Thyroid gland (tissue), 4 donors: ENCODE results near the gene CEP55. TPM values are rescaled to one million over a fixed set of nuclear protein-coding genes. Genes with fewer than 3 reads are reported as not detected.

Source experiments
- DNase-seq, 2 donors: peaks; one replicate each; pipeline ENCODE4 v3.0.0-alpha.2; 2019
- H3K27ac ChIP-seq, 3 donors: fragments of 200-600 bp; sonication (generic); 1 replicate in 2 of 3; 2 replicates in 1 of 3; pipeline ENCODE4 v1.5.1; 2016 to 2019; ENCODE audit warnings: mild to moderate bottlenecking in 1 of 3, moderate library complexity in 1 of 3
- H3K27me3 ChIP-seq: fragments of 200-600 bp; sonication (generic); one replicate; pipeline ENCODE4 v1.5.1; 2019
- H3K36me3 ChIP-seq, 2 donors: fragments of 200-600 bp; sonication (generic); one replicate each; pipeline ENCODE4 v1.5.1; 2016 to 2019
- H3K4me1 ChIP-seq, 2 donors: fragments of 200-600 bp; sonication (generic); one replicate each; pipeline ENCODE4 v1.5.1; 2017 to 2019
- H3K4me3 ChIP-seq, 3 donors: fragments of 200-600 bp; sonication (generic); replicated peaks in 1 of 3; 1 replicate in 2 of 3; 2 replicates in 1 of 3; pipeline ENCODE4 v1.5.1; 2016; ENCODE audit warnings: mild to moderate bottlenecking in 1 of 3
- H3K9me3 ChIP-seq: fragments of 200-600 bp; sonication (generic); one replicate; pipeline ENCODE4 v1.5.1; 2017
- POLR2A ChIP-seq, 2 donors: fragments of 450-650 bp; IDR thresholded peaks; one replicate each; pipeline ENCODE4 v1.6.1; 2017; ENCODE audit warnings: antibody characterized with exemption in 2 of 2, mild to moderate bottlenecking in 2 of 2, moderate library complexity in 1 of 2
- WGBS, 2 donors: methylation state at CpG; one replicate each; pipeline ENCODE4 v1.1.5; 2017; 5-methylcytosine and 5-hydroxymethylcytosine counted together
- intact Hi-C: fragments of 100-400 bp; cut with DNase I; formaldehyde crosslinking; loops from one replicate; pipeline ENCODE4 v1.15.1; 2023
- total RNA-seq, 4 donors: library from RNA; depleted of rRNA; stranded (reverse); fragments of >200 nt; gene quantifications; one replicate each; pipeline ENCODE4 v1.2.3, GENCODE V29; 2016
- TF ChIP-seq, protein P1 (sequence below), 6 experiments: fragments of 200-600 bp in 3 of 6; fragments of 450-650 bp in 3 of 6; sonication (generic) in 3 of 6; IDR thresholded peaks; one replicate each; pipeline ENCODE4 v1.5.1; 2016 to 2019; ENCODE audit warnings: antibody characterized with exemption in 6 of 6, mild to moderate bottlenecking in 2 of 6, inconsistent platforms in 1 of 6, moderate library complexity in 1 of 6

Gene CEP55
- total RNA-seq, 4 donors from 2014 or later = 0.11 to 2.1 (median 1.0) TPM; not detected in 1

DNA sequence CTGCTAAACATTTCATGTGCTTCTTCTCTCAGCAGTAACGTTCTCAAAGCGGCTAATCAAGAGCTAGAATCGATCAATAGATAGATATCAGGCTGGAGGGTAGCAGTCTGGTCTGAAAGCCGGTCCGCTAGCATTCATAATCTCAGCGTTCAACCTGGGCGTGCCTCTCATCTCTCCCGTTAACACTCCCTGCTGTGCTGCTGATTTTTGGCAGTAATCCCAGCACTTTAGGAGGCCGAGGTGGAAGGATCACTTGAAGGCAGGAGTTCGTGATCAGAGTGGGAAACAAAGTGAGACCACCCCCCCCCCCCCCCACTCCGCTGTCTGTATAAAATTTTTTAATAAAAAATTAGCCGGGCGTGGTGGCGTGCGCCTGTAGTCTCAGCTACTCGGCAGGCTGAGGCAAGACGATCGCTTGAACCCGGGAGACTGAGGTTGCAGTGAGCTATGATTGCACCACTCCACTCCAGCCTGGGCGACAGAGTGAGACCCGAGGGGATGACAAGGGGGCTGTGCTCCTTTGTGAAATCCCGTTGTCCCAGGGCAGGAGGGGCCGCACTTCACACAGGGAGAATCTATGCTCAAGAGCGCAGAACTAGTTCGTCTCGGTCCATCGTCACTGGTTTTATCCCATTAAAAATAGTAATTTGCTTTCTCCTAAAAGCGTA, 624 bp upstream of the CEP55 start:
- Histone ChIP-seq H3K4me1 (peaks cover 0 to 4% of the 10 kb centered on the region in 2 donors), H3K9me3 (no peaks in the 10 kb centered on the region), H3K27ac (peak overlapping the region in 2 of 3 donors; percentile 46 to 60), H3K27me3 (no peaks in the 10 kb centered on the region), H3K36me3 (no peaks in the 10 kb centered on the region), H3K4me3 (peak overlapping the region in 2 of 3 donors; percentile 26 to 50)
- WGBS, 2 donors = 1% methylated on average over 23 to 28 of the region's 28 CpGs
- TF ChIP-seq, protein P1, sequence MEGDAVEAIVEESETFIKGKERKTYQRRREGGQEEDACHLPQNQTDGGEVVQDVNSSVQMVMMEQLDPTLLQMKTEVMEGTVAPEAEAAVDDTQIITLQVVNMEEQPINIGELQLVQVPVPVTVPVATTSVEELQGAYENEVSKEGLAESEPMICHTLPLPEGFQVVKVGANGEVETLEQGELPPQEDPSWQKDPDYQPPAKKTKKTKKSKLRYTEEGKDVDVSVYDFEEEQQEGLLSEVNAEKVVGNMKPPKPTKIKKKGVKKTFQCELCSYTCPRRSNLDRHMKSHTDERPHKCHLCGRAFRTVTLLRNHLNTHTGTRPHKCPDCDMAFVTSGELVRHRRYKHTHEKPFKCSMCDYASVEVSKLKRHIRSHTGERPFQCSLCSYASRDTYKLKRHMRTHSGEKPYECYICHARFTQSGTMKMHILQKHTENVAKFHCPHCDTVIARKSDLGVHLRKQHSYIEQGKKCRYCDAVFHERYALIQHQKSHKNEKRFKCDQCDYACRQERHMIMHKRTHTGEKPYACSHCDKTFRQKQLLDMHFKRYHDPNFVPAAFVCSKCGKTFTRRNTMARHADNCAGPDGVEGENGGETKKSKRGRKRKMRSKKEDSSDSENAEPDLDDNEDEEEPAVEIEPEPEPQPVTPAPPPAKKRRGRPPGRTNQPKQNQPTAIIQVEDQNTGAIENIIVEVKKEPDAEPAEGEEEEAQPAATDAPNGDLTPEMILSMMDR (IDR thresholded peaks at IDR 0.05) = no peak
- no peak for TF ChIP-seq POLR2A (IDR thresholded peaks at IDR 0.05)
- DNase-seq = peak; percentile 21 to 45
- intact Hi-C loops = no loop called here

DNA sequence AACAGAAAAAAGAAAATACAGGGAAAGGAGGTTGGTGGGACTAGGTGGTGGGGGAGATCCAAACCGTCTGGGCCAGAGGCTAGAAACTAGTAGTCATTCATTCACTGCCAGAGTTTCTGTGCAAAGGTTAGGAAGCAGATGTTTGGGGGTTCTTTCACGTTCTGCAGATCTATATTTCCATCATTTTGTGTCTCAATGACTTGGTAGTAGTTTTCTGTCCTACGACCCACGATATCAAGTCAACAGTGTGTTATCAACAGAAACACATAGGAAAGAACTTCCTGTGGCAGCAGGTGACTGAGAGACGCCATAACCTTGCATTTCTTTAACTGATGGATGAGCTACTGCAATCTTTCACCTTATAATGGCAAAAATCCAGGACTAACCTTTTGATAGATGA, 1.8 kb downstream of the CEP55 start:
- peaks cover 0 to 4% of the 10 kb centered on the region in 2 donors for H3K4me1 ChIP-seq
- TF ChIP-seq POLR2A (IDR thresholded peaks at IDR 0.05) = no peak
- TF ChIP-seq, protein P1 (IDR thresholded peaks at IDR 0.05) = no peak
- DNase-seq = no peak
- no peaks in the 10 kb centered on the region for H3K36me3 ChIP-seq
- H3K27ac ChIP-seq = no peak overlapping the region
- intact Hi-C loops = no loop called here
- no peak overlapping the region for H3K4me3 ChIP-seq
- no peaks in the 10 kb centered on the region for H3K27me3 ChIP-seq
- 59 to 67% methylated on average over 5 of the region's 5 CpGs for WGBS, 2 donors
- H3K9me3 ChIP-seq = no peaks in the 10 kb centered on the region

DNA sequence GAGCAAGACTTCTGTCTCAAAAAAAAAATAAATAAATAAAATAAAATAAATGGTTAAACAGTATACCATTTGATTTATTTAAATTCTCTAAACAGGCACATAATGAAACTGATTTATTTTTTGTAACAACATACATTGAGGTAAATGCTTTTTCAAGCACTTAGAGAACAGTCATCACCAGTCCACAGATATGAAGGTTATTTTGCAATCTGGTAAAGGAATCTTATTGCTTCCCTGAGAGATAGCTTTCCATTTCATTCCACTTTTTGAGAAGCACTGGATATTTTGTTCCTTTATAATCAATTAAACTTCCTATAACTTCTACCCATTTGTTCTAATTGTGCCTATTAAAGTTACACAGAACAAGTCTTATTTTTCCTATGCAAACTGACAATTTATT, 5.2 kb downstream of the CEP55 start:
- Histone ChIP-seq H3K27ac (no peak overlapping the region), H3K4me3 (no peak overlapping the region), H3K4me1 (peaks cover 0 to 2% of the 10 kb centered on the region in 2 donors), H3K36me3 (no peaks in the 10 kb centered on the region), H3K27me3 (no peaks in the 10 kb centered on the region), H3K9me3 (no peaks in the 10 kb centered on the region)
- TF ChIP-seq POLR2A (IDR thresholded peaks at IDR 0.05) = no peak
- TF ChIP-seq, protein P1 (IDR thresholded peaks at IDR 0.05) = no peak
- intact Hi-C loops = no loop called here
- no peak for DNase-seq

DNA sequence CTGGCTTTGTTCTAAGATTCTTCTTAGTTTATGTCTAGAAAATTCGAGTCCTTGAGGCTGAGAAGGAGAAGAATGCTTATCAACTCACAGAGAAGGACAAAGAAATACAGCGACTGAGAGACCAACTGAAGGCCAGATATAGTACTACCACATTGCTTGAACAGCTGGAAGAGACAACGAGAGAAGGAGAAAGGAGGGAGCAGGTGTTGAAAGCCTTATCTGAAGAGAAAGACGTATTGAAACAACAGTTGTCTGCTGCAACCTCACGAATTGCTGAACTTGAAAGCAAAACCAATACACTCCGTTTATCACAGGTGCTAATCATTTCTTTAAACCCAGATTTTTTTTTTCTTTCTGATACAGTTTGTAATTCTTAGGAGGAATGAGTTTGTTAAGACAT, 6.7 kb downstream of the CEP55 start:
- TF ChIP-seq POLR2A (IDR thresholded peaks at IDR 0.05) = no peak
- TF ChIP-seq, protein P1 (IDR thresholded peaks at IDR 0.05) = peak in 1 of 6 experiments; percentile 11
- peaks cover 0 to 2% of the 10 kb centered on the region in 2 donors for H3K4me1 ChIP-seq
- DNase-seq = no peak
- WGBS, 2 donors = 42 to 44% methylated on average over 6 of the region's 6 CpGs
- no peak overlapping the region for H3K4me3 ChIP-seq
- no peaks in the 10 kb centered on the region for H3K9me3 ChIP-seq
- intact Hi-C loops = no loop called here
- no peak overlapping the region for H3K27ac ChIP-seq
- no peaks in the 10 kb centered on the region for H3K36me3 ChIP-seq
- H3K27me3 ChIP-seq = no peaks in the 10 kb centered on the region

DNA sequence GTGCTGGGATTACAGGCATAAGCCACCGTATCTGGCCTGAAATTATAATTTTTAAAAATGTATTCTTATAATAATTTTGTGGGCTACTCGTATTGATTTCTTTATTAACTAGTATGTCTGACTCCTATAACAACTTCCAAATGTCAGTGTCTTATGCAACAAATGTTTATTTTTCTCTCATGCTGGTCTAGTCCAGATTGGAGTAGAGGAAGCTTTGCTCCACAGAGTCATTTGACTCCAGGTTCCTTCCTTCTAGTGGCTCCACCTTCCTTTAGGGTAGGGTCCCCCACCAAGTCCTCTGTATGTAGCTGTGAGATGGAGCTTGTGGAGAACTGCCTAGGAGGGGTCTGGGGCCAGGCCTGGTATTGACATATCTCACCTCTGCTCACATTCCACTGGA, 8.7 kb downstream of the CEP55 start:
- intact Hi-C loops = no loop called here
- H3K27me3 ChIP-seq = no peaks in the 10 kb centered on the region
- WGBS, 2 donors = 93 to 96% methylated on average over 2 of the region's 2 CpGs
- H3K4me3 ChIP-seq = no peak overlapping the region
- TF ChIP-seq, protein P1 (IDR thresholded peaks at IDR 0.05) = no peak
- TF ChIP-seq POLR2A (IDR thresholded peaks at IDR 0.05) = no peak
- H3K36me3 ChIP-seq = no peaks in the 10 kb centered on the region
- DNase-seq = no peak
- H3K27ac ChIP-seq = no peak overlapping the region
- no peaks in the 10 kb centered on the region for H3K9me3 ChIP-seq
- H3K4me1 ChIP-seq = peaks cover 0 to 2% of the 10 kb centered on the region in 2 donors
